ENCODE measurements around the gene TMPRSS3.

Gene TMPRSS3

DNA sequence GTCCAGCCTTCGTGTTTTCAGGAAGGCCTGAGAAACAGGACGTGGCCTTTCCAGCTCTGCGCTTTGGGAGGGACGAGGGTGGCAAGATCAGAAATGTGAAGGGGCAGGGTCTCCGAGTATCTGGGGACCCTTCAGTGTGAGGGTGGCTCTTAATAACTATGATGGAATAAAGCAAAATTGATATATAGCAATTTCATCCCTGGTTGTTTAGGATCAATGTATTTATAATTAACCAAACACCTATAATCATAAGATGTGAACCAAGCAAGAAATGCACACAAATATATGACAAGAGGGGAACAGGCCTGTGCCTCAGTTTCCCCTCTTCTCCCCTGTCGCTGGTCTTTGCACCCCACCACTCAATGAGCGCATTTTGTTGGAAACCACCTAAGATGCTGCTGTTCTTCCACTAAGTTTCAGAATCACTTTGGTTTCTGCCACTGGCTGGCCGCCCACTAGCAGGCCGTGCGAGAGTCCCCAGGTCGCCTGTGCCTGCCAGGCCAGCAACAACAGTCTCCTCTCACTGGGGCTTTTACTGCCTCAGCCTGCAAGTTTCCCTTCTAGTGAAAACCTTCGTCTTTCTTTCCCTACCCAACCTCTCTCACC lies 44.4 kb upstream of the TMPRSS3 start:
- no peak for DNase-seq (ENCODE audit: extremely low read depth, low read depth)
- TF ChIP-seq, protein P1, sequence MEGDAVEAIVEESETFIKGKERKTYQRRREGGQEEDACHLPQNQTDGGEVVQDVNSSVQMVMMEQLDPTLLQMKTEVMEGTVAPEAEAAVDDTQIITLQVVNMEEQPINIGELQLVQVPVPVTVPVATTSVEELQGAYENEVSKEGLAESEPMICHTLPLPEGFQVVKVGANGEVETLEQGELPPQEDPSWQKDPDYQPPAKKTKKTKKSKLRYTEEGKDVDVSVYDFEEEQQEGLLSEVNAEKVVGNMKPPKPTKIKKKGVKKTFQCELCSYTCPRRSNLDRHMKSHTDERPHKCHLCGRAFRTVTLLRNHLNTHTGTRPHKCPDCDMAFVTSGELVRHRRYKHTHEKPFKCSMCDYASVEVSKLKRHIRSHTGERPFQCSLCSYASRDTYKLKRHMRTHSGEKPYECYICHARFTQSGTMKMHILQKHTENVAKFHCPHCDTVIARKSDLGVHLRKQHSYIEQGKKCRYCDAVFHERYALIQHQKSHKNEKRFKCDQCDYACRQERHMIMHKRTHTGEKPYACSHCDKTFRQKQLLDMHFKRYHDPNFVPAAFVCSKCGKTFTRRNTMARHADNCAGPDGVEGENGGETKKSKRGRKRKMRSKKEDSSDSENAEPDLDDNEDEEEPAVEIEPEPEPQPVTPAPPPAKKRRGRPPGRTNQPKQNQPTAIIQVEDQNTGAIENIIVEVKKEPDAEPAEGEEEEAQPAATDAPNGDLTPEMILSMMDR (IDR thresholded peaks at IDR 0.05; ENCODE audit: low read depth, low read length) = no peak

DNA sequence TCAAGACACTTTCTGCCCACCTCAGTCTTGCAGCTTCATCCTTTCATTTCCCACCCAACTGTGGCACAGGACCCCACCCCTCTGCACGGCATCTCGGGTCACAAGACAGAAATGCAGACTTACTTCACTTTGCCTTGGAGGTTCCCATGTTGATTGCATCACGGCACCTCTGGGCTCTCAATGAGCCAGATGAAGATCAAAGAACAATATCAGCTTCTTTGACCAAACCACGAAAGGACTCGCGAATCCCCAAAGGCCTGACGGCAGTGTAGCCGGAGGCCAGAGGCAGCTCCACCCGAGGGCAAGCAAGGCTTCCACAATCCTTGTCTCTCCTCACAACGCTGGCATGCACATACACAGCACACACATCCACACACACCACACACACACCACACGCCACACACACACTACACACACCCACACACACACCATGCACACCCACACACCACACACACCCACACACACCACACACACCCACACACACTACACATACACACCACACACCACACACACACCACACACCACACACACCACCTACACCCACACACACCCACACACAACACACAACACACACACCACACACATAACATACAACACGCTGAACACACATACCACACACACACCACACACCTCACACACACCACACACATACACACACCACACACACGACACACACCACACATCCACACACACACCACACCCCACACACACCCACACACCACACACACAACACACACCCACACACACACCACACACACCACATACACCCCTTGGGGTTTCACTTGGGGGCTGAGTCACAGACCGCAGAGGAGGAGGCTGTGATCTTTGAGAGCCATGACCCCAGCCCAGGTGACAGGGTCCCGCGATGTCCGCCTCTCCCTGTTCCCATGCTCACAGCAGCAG lies 43.7 kb upstream of the TMPRSS3 start:
- no peak for DNase-seq (ENCODE audit: extremely low read depth, low read depth)
- TF ChIP-seq, protein P1 (IDR thresholded peaks at IDR 0.05; ENCODE audit: low read depth, low read length) = no peak

DNA sequence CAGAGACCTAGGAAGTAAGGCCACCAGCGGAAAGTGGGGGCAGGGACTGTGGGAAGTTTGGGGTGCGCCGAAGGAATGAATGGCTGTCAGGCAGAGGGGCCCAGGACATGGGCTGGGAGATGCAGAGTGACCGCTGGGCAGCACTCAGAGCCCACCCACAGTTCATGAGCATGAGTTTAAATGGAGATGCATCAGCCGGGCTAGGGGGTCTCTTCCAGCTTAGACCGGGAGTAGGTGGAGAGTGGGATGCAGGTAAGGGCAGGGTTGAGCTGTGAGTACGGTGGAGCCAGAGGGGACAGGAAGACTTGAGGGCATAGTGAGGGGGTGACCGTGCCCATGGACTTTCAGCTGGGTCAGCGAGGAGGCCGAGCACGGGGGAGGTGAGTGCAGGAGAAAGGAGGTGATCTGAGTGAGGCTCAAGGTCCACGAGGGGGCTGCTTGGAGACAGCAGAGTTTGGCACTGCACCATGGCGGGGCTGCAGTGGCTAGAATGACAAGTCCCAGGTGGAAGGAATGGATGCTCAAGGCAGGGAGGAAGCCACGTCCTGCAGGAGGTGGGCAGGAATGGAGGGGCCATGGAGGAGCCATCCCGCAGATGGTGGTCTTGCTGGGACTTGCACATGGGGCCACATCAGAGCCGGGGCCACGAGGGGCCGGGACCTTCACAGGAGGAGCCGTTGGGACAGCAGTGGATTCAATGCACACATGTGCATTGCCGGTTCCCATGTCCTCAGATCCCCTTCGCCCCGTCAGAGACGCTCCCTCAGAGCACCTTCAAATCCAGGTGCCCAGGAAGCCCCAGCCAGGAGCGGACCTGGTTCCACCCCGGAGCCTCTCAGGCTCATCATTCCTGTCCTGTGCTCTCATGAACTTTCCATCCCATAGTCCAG lies 42.7 kb upstream of the TMPRSS3 start:
- no peak for DNase-seq (ENCODE audit: extremely low read depth, low read depth)
- TF ChIP-seq, protein P1 (IDR thresholded peaks at IDR 0.05; ENCODE audit: low read depth, low read length) = no peak

DNA sequence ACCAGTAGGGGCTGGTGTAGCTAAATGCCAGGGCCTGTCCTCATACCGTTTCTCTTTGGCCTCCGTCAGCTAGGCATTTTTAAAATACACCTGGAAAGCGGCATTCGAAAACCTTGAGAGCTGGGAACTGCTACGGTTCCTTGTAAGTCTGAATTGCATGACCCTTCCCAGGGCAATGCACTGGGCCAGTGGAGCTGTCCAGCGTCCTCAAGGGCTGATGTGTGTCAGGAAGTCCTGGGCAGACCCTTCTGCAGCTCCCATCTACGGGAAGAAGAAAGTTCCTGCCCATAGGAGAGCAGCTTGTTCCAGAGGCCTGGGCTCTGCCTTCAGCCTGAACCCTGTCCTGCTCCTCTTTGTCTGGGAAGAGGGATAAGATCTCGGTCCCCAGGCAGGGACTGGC lies 41.9 kb upstream of the TMPRSS3 start:
- DNase-seq (ENCODE audit: extremely low read depth, low read depth) = no peak
- TF ChIP-seq, protein P1 (IDR thresholded peaks at IDR 0.05; ENCODE audit: low read depth, low read length) = no peak

DNA sequence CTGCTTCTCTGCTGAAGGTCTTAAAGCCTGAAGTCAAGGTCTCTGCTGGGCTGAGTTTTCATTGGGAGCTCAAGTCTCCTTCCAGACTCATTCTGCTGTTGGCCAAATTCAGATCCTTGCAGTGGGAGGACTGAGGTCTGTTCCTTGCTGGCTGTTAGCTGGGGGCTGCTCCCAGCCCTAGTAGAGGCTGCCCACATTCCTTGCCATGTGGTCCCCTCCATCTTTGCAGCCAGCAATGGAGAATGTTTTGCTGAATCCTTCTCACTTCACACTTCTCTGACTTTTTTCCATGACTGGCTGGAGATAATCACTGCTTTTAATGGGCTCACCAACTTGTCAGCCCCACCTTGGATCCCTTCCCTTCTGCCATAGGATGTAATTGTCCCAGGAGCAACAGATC lies 41.1 kb upstream of the TMPRSS3 start:
- TF ChIP-seq, protein P1 (IDR thresholded peaks at IDR 0.05; ENCODE audit: low read depth, low read length) = no peak
- DNase-seq (ENCODE audit: extremely low read depth, low read depth) = no peak

DNA sequence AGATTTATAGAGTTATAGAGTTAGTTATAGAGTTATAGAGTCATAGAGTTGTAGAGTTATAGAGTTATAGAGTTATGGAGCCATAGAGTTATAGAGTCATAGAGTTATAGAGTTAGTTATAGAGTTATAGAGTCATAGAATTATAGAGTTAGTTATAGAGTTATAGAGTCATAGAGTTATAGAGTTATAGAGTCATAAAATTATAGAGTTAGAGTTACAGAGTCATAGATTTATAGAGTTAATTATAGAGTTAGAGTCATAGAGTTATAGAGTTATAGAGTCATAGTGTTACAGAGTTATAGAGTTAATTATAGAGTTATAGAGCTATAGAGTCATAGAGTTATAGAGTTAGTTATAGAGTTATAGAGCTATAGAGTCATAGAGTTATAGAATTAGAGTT lies 40.0 kb upstream of the TMPRSS3 start:
- DNase-seq (ENCODE audit: extremely low read depth, low read depth) = no peak
- TF ChIP-seq, protein P1 (IDR thresholded peaks at IDR 0.05; ENCODE audit: low read depth, low read length) = no peak
